ENCODE measurements around the gene CTTNBP2.

CTTNBP2 gene, protein sequence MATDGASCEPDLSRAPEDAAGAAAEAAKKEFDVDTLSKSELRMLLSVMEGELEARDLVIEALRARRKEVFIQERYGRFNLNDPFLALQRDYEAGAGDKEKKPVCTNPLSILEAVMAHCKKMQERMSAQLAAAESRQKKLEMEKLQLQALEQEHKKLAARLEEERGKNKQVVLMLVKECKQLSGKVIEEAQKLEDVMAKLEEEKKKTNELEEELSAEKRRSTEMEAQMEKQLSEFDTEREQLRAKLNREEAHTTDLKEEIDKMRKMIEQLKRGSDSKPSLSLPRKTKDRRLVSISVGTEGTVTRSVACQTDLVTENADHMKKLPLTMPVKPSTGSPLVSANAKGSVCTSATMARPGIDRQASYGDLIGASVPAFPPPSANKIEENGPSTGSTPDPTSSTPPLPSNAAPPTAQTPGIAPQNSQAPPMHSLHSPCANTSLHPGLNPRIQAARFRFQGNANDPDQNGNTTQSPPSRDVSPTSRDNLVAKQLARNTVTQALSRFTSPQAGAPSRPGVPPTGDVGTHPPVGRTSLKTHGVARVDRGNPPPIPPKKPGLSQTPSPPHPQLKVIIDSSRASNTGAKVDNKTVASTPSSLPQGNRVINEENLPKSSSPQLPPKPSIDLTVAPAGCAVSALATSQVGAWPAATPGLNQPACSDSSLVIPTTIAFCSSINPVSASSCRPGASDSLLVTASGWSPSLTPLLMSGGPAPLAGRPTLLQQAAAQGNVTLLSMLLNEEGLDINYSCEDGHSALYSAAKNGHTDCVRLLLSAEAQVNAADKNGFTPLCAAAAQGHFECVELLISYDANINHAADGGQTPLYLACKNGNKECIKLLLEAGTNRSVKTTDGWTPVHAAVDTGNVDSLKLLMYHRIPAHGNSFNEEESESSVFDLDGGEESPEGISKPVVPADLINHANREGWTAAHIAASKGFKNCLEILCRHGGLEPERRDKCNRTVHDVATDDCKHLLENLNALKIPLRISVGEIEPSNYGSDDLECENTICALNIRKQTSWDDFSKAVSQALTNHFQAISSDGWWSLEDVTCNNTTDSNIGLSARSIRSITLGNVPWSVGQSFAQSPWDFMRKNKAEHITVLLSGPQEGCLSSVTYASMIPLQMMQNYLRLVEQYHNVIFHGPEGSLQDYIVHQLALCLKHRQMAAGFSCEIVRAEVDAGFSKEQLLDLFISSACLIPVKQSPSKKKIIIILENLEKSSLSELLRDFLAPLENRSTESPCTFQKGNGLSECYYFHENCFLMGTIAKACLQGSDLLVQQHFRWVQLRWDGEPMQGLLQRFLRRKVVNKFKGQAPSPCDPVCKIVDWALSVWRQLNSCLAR (N-terminal part only)

DNA sequence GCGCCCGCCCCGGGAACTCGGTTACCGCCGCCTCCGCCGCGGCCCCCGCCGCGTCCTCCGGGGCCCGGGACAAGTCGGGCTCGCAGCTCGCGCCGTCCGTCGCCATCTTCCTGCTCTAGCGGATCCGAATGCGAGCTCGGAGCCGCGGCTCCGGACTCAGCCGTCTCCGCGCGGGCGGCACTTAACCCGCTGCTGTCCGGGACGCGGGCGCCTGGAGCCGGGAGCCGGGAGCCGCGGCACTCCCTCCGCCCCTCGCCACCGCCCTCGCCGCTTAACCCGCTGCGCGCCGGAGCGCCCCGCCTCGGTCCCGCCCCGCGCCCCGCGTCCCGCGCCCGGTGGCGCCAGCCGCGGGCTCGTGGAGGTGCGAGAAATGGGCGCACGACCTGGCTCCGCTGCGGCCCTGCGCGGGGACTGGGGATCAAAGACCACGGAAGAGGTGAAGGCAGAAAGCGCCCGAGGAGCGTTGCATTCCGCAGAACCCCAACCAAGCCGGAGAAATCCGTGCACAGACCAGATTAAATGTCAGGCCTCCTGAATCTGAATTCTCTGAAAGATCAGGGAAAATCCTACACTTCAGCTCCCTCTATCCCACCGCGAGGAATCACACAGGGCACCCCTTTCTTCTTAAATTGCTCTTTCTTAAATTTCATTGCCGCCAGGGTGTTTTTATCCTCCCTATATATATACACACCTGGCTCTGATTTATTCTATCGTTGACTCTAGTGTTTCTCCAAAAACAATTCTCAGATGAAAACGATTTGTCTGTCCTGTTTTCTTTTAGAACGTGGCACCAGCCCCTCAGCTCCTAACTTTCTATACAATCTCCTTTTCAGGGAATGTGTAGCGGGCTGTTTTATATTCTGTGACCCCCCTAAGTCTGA lies at the start of gene CTTNBP2:
CTTNBP2 (minus strand) TSS at position 132 of the 881 bp plus-strand sequence; CDS start at position 106, 26 bp downstream.
- in situ Hi-C loops (cut with MboI; ENCODE audit: low sequenced_read_pairs) = no loop called here

DNA sequence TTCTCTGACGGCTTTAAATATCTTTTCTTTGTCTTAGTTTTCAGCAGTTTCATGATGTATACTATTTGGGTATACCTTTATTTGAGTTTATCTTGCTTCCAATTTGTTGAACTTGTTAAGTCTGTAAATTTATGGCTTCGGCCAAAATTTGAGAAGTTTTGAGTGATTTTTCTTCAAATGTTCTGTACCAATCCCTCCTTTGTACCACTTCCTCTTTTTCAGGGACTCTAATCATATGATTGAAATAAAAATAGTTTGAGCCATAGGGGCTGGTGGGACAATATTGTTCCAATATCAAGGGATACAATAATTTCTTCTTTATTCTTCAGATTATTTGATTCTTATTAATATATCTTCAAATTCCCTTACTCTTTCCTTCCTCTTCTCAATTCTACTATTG lies 43.1 kb upstream of the CTTNBP2 start:
- in situ Hi-C loops (cut with MboI; ENCODE audit: low sequenced_read_pairs) = no loop called here

DNA sequence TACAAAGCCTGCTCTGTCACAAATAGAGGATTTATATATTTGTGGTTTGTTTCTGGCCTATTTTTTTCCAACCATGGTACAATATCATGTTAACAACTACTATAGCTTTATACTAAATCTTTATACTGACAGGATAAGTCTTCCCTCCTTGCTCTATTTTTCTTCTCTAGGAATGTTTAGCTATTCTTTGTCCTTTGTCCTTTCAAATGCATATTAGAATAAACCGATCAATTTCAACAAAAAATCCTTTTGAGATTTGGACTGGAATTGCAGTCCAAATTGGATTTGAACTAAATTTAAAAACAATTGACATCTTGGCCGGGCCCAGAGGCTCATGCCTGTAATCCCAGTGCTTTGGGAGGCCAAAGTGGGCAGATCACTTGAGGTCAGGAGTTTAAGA lies 39.2 kb upstream of the CTTNBP2 start:
- in situ Hi-C loops (cut with MboI; ENCODE audit: low sequenced_read_pairs) = no loop called here

DNA sequence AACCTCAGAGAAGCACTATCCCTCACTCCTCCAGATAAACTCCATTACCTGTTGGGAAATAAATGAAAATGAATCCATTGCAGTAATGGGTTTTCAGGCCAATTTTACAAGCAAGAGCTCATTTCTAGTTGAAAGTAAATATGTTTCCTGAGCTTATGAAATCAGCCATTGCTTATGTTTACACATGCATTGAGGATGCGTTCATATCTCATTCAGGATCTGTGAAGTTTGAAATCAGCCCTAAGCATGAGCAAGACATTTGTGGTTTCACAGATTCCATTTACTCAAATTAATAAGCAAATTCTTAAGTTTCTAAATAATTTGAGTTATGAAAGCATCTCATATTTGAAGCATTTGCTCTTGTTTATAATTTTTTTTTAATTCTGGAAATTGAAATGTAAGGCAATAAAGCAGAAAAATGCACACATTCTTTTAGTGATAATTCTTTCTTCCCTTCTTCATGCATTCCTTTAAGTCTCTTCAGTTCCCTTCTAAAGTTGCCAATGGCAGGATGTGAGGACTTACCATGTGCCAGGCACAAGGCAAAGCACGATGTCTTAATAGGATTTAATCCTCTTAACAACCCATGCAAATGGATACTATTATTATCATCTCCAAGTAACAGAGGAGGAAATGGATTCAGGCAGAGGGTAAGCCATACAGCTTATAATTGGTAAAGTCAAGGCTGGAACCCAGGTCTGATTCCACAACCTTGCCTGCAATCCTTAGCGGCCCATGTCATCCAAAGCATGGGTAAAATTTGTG lies 35.0 kb upstream of the CTTNBP2 start:
- in situ Hi-C loops (cut with MboI; ENCODE audit: low sequenced_read_pairs) = no loop called here

DNA sequence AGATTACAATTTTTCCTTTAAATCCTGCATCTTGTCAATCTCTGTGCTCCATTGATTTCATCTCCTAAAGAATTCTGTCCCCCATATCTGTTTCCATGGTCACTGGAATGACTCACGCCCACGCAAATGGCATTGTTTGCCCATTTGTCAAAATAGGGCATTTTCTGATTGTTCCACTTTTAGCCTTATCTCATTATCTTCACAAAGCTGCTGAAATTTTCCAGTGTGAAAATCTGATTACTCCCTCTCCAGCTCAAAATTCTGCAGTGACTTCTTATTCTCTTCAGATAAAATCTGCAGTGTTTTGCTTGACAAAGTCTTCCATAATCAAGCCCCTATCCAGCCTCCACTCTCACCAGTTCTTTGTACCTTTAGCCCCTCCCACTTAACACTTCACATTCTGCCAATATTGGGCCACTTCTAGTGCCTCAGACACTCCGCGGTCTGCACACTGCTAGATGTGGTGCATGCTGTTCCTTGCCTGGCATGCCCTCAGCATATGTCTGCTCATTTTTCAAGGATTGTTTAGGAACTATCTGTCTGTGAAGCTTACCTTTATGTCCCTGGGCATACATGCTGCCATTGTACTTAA lies 33.9 kb upstream of the CTTNBP2 start:
- in situ Hi-C loops (cut with MboI; ENCODE audit: low sequenced_read_pairs) = no loop called here

DNA sequence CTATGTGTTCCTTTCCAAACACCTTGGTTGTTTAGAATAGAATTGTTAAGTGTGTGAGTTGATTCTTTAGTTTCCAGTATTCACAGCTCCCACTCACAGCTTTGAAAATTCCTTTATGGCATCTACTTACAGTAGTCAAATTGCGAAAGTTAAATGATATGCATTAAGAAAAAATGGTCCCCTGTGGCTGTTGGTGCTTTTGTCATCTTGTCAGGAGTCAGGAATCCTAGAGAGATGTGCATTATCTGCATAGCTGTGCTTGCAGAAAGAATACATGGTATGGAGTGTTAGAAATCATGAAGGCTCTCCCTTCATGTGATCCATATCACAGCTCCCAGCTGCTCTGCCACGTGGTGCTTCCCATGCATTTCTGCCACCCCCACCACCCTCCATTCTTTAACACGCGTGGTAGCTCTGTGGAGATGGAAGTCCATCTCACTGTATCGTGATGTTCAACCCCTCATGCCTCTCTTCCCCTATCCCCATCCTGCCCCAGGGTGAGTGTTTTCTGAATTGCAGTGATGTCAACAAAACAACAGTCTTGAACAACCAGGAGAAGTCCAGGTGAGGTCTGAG lies 29.2 kb upstream of the CTTNBP2 start:
- in situ Hi-C loops (cut with MboI; ENCODE audit: low sequenced_read_pairs) = no loop called here

DNA sequence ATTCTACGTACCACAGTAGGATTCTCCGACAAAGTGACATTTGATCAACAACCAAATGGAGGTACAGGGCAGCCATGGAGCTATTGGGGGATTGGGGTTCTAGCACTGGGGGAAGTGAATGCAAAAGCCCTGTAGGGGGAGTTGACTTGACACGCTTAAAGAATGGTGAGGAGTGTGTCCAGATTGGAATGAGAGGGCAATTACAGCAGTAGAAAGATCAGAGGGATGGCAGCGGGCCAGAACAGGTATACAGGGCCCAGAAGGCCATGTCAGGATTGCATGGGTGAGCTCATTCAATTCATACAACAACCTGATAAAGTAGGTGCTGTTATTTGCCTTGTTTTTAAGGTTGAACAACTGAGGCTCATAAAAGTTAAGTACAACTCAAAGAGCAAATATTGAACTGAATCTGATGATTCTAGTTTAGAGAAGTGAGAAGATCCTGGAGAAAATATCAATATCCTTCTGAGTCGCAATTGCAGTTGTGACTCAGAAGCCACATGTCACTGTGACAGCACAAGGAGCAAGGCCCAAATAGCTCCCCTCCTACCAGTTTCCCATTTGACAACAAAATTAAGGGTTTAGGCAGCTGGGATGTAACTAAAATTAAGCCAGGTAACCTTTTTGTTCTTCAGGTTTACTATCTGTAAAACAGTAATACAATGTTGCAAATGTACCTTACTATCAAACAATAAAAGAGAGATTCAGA lies 28.0 kb upstream of the CTTNBP2 start:
- in situ Hi-C loops (cut with MboI; ENCODE audit: low sequenced_read_pairs) = no loop called here

DNA sequence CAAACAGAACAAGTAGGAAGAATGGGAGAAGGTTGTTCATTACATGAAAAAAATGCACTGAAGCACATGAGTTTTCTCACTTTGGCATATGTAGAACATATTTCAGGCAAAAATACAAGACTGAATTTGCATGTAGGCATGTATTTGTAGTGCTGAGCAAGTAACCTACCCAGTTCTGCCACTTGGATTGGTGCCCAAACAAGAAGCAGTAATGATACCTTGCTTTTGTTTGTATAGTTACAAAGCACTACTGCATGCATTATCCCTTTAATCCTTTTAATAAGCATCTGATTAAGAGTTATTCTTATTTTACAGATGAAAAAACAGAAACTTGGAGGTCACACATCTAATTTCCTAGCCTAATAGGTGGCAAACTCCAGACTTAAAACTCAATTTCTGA lies 23.1 kb upstream of the CTTNBP2 start:
- in situ Hi-C loops (cut with MboI; ENCODE audit: low sequenced_read_pairs) = no loop called here

DNA sequence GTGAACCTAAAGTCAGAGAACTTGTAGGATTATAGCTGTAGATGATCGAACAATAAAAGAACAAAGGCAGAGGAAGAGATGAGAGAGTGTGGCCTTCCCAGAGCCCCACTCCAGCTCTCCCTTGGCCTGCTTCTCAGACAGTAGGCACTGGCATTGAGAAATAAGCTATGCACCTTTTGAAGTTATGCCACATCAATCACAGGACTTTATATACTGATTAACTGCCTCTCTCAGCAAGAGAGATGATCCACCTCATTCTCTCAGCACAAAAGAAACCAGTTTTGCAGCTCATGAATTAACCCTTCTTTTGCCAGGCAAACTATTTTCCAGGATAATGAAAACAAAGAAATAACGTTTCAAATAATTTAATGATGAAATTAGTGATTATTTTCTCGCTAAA lies 22.0 kb upstream of the CTTNBP2 start:
- in situ Hi-C loops (cut with MboI; ENCODE audit: low sequenced_read_pairs) = no loop called here

DNA sequence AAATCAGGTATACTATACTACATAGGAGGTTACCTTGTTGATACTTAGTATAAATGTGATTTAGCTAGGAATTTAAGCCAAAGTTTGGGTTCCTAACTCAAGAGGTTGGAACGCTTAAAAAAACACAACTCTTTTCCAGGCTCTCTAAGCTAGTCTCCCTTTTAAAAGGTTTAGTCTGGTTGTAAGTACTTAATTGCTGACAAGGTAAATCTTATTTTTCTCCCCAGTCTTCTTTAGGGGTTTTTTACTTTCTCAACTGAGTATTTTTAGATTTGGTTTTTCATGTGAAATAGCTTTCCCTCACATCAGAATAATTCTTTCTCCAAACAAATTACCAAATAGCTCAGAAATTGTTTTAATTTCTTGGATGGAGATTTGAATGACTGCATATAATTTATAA lies 20.8 kb upstream of the CTTNBP2 start:
- in situ Hi-C loops (cut with MboI; ENCODE audit: low sequenced_read_pairs) = no loop called here

DNA sequence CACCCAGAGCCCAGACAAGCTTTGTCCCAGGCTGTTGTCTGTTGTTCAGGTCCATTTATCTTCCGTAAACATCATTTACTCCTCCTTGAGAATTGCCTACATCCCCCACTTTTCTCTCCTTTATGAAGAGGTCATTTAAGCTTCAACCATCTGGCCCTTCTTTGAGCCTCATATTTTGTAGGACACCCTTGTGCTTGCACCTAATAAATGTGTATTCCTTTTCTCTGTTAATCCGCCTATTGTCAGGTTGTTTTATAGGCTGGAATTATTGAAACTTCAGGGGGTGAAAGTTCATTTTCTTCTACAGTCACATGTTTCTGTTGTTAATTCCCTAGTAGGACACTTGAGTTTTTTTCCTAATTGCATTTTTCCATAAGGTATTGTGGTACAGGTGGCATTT lies 19.6 kb upstream of the CTTNBP2 start:
- in situ Hi-C loops (cut with MboI; ENCODE audit: low sequenced_read_pairs) = no loop called here

DNA sequence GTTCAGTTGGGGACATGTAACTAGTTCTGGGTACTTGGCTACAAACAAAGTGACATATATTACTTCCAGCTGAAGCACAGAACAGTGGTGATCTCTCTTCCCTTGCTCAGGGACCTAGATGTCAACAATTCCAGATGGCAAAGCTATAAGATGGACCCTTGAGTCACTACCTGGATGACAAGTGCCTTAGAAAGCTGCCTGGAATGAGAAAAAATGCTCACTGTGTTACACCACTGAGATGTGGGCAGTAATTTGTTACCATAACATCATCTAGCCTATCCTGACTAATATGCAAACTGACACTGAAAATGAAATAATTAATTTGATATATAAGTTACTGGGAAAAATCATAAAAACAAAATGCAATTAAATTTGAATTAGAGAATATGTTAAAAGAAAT lies 16.4 kb upstream of the CTTNBP2 start:
- in situ Hi-C loops (cut with MboI; ENCODE audit: low sequenced_read_pairs) = no loop called here

DNA sequence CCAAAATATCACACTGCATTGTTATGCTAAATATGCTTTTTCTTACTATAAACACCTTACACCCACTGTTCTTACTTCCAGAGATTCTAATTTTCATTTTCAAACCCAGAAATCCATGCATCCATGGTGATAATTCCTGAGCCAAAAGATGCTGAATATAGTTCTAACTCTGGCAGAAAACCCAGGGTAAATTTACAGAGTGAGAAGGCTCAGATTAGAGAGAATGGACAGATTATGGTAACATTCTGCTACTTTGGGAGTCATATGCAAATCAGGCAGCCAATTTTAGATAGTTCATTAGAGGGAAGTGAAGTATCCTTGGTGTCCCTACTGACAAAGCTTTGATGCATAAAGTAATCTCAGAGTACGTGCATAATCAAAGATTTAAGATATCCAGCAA lies 15.4 kb upstream of the CTTNBP2 start:
- in situ Hi-C loops (cut with MboI; ENCODE audit: low sequenced_read_pairs) = no loop called here

DNA sequence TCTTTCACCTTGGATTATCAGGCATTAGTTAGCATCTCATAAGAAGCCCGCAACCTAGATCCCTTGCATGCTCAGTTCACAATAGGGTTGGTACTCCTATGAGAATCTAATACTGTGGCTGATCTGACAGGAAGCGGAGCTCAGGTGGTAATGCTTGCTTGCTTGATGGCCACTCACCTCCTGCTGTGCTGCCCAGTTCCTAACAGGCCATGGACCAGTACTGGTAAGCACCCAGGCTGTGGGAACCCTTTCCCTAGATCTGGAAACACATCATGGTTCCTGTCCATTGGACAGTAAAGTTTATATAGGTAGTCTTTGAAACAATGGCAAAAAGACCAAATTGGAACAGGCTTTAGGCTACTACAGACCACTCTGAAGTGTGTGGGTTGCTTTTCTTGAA lies 9.4 kb upstream of the CTTNBP2 start:
- in situ Hi-C loops (cut with MboI; ENCODE audit: low sequenced_read_pairs) = no loop called here

DNA sequence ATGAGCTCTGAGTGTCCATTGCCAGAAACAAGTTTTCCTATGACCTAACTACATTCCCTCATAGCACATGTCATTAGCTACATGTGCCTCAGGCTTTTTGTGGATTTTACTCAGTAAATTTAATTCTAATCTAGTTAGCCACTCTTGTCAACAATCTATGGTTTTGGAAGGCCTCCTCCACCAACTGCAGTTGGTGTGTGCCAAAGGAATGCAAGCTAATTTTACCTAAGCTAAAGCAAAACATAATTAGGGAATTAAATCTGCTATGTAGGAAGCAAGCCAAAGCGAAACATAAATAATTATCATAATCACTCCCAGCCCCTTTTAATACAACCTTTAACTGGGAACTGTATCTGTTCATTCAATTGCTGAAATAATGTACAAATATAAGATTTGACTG lies 3.5 kb upstream of the CTTNBP2 start:
- in situ Hi-C loops (cut with MboI; ENCODE audit: low sequenced_read_pairs) = no loop called here

DNA sequence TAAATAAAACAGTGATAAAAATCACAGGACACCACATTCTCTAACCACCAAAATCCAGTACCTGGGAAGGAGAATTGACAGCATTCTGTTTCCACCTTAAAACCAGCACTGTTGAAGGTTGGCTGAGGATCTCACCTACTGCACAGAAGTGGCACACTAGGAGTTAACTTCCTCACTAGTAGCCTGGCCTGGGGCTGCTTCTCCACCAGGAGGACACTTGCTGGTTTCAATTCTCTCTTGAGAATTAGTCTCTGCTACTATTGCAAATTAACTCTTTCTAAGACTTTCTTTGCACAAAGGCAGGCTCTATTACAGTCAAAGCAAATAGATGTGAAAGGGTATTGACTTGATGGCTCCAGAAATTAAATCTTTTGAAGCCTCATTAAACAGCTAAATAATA lies 2.3 kb upstream of the CTTNBP2 start:
- in situ Hi-C loops (cut with MboI; ENCODE audit: low sequenced_read_pairs) = no loop called here

DNA sequence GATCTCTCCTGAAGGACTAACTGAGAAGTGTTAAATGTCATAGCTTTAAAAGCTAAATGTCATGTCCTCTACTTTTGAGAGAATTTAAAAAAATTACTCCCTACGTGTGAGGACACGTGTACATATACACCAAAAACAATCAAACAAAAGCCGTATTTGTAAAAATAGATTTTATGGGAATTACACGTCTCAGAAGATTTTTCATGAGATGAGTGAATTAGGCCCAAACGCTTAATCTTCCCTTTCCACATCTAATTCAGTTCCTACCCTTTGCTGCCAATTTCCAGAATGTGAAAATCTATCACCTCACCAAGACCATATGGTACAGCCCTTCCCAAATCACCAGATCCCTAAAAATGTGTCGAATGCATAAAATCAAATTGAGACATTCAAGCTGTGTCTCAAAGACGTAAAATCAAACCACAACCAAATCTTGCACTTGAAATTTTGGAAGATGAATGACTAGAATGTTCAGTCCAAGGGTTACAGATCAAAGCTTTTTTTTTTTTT lies 1.0 kb upstream of the CTTNBP2 start:
- in situ Hi-C loops (cut with MboI; ENCODE audit: low sequenced_read_pairs) = no loop called here

All from hTERT RPE-1 (cell line).